Measurements from ENCODE around the gene MTFR1L.

MTFR1L gene

GRCh38 chr1:25780318-25781129 is 39.2 kb upstream of the MTFR1L start:
- H3K27ac ChIP-seq: no peak overlapping the region
- no peaks in the 10 kb centered on the region for H3K9me3 ChIP-seq (ENCODE audit: severe bottlenecking)
- H3K4me3 ChIP-seq (ENCODE audit: low read depth, low read length): no peak overlapping the region
- no peak for TF ChIP-seq CTCF (IDR thresholded peaks at IDR 0.05; ENCODE audit: low read depth, low read length)
- H3K36me3 ChIP-seq: no peaks in the 10 kb centered on the region
- no peak for DNase-seq
- no peaks in the 10 kb centered on the region for H3K27me3 ChIP-seq (ENCODE audit: insufficient read depth, low read depth, severe bottlenecking)

- no peak for TF ChIP-seq CTCF (IDR thresholded peaks at IDR 0.05; ENCODE audit: low read depth, low read length)
Measured at GRCh38 chr1:25781130-25781433, 38.7 kb upstream of the MTFR1L start.

GRCh38 chr1:25782608-25783201 is 37.0 kb upstream of the MTFR1L start:
- Histone ChIP-seq H3K4me3 (ENCODE audit: low read depth, low read length) (no peak overlapping the region), H3K27ac (no peak overlapping the region), H3K27me3 (ENCODE audit: insufficient read depth, low read depth, severe bottlenecking) (no peaks in the 10 kb centered on the region), H3K36me3 (no peaks in the 10 kb centered on the region; the same call in 1 of the 2 replicates), H3K9me3 (ENCODE audit: severe bottlenecking) (no peaks in the 10 kb centered on the region)
- DNase-seq: no peak
- no peak for TF ChIP-seq CTCF (IDR thresholded peaks at IDR 0.05; ENCODE audit: low read depth, low read length)

More at GRCh38 chr1:25781130-25781433, 38.7 kb upstream of the MTFR1L start:
- Histone ChIP-seq H3K9me3 (ENCODE audit: severe bottlenecking) (no peaks in the 10 kb centered on the region), H3K4me3 (ENCODE audit: low read depth, low read length) (no peak overlapping the region), H3K27me3 (ENCODE audit: insufficient read depth, low read depth, severe bottlenecking) (no peaks in the 10 kb centered on the region), H3K36me3 (no peaks in the 10 kb centered on the region), H3K27ac (no peak overlapping the region)
- DNase-seq: no peak

GRCh38 chr1:25784575-25785051 is 35.1 kb upstream of the MTFR1L start:
- Histone ChIP-seq H3K27ac (no peak overlapping the region), H3K4me3 (ENCODE audit: low read depth, low read length) (no peak overlapping the region), H3K36me3 (no peaks in the 10 kb centered on the region; the same call in 1 of the 2 replicates), H3K27me3 (ENCODE audit: insufficient read depth, low read depth, severe bottlenecking) (no peaks in the 10 kb centered on the region), H3K9me3 (ENCODE audit: severe bottlenecking) (no peaks in the 10 kb centered on the region)
- no peak for TF ChIP-seq CTCF (IDR thresholded peaks at IDR 0.05; ENCODE audit: low read depth, low read length)
- no peak for DNase-seq

- DNase-seq: peak; percentile 48
- Histone ChIP-seq H3K9me3 (ENCODE audit: severe bottlenecking) (no peaks in the 10 kb centered on the region), H3K36me3 (no peaks in the 10 kb centered on the region; the same call in 1 of the 2 replicates), H3K27me3 (ENCODE audit: insufficient read depth, low read depth, severe bottlenecking) (no peaks in the 10 kb centered on the region), H3K4me3 (ENCODE audit: low read depth, low read length) (no peak overlapping the region), H3K27ac (peak overlapping the region; percentile 30; the same call in 1 of the 2 replicates)
- no peak for TF ChIP-seq CTCF (IDR thresholded peaks at IDR 0.05; ENCODE audit: low read depth, low read length)
Measured at GRCh38 chr1:25785333-25786067, 34.3 kb upstream of the MTFR1L start.
